Measurements from ENCODE around the gene EREG. TPM values are rescaled to one million over a fixed set of nuclear protein-coding genes. Genes with fewer than 3 reads are reported as not detected.

EREG gene, protein sequence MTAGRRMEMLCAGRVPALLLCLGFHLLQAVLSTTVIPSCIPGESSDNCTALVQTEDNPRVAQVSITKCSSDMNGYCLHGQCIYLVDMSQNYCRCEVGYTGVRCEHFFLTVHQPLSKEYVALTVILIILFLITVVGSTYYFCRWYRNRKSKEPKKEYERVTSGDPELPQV
- total RNA-seq (under 1 TPM; 0.08 to 0.26 (median 0.16) TPM), polyA plus RNA-seq (0.29 TPM)
- long read RNA-seq, donor 1: 0 reads
- long read RNA-seq, donor 2: 0 reads
- long read RNA-seq, donor 3: 0 reads
- long read RNA-seq, donor 4: 0 reads

DNA sequence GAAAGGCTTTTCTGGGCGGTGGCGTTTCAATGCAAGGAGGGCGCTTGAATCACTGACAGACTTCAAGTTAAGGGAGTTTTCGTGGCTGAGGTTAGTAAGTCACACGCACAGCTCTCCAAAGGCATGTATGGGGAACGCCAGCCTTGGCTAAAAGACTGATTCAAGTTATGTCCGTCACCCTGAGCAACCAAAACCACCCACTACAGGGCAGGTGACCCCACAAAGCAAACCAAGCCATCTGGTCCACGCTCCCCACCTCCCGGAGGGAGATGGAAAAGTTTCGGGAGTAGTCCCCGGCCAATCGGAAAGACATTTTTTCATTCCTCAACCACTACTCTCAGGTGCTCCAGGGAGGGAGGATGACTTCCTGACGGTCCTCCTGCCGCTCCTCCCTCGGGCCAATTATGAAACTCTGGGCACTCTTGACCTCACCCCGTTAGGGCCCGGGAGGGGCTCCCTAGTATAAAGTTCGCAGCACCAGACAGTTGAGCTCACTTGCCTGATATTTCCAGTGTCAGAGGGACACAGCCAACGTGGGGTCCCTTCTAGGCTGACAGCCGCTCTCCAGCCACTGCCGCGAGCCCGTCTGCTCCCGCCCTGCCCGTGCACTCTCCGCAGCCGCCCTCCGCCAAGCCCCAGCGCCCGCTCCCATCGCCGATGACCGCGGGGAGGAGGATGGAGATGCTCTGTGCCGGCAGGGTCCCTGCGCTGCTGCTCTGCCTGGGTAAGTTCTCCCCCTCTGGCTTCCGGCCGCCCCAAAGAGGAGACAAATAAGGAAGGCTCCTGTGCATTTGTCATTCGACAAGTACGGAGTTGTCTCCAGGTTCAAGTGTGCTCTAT, at the start of gene EREG:
Gene EREG, plus strand, starts transcription at position 494 of the 840 bp plus-strand sequence. Its CDS starts 164 bp downstream, at position 658.
- intact Hi-C loops (cut with DNase I): no loop called here
- ATAC-seq (peak; percentile 68 to 82), DNase-seq (peak; percentile 15 to 52 (median 37))
- no peaks in the 10 kb centered on the region for H3K9me3 ChIP-seq (ENCODE audit: control insufficient read depth, low read length)
- peaks cover 4% of the 10 kb centered on the region for H3K4me1 ChIP-seq (ENCODE audit: control insufficient read depth, insufficient read depth, low read length)
- no peak within 1 kb of the TSS for H3K27ac ChIP-seq (ENCODE audit: low read length)
- H3K27me3 ChIP-seq (ENCODE audit: control insufficient read depth, insufficient read depth): no peaks in the 10 kb centered on the region
- WGBS: 9% methylated on average over 40 of the region's 40 CpGs
- peak within 1 kb of the TSS; percentile 56 for H3K4me3 ChIP-seq (ENCODE audit: low read length)

DNA sequence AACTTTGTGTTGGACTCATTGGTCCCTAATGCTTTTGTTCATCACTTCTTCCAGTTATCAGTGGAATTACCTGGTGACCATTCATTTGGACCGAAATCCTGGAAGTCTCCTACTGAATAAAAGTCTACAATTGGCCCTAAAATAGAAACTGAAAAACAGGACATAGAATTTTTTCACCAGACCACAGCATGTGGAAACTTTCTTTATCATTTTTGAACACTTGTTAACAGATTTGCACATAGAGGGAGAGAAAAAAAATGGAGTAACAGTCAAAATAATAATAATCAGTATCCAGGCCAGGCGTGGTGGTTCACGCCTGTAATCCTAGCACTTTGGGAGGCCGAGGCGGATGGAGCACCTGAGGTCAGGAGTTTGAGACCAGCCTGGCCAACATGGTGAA, 49.6 kb upstream of the EREG start:
- no peaks in the 10 kb centered on the region for H3K9me3 ChIP-seq (ENCODE audit: control insufficient read depth, low read length)
- intact Hi-C loops (cut with DNase I): loop anchor here in 1 of 4 donors (10.0 kb wide), 1 partner anchor 131 kb away; no protein-coding TSS in a partner anchor
- no peaks in the 10 kb centered on the region for H3K27me3 ChIP-seq (ENCODE audit: control insufficient read depth, insufficient read depth)
- no peak for ATAC-seq
- H3K27ac ChIP-seq (ENCODE audit: low read length): no peak overlapping the region
- DNase-seq: no peak
- no peak overlapping the region for H3K4me3 ChIP-seq (ENCODE audit: low read length)
- no peaks in the 10 kb centered on the region for H3K4me1 ChIP-seq (ENCODE audit: control insufficient read depth, insufficient read depth, low read length)
- WGBS: 83% methylated on average over 5 of the region's 5 CpGs

DNA sequence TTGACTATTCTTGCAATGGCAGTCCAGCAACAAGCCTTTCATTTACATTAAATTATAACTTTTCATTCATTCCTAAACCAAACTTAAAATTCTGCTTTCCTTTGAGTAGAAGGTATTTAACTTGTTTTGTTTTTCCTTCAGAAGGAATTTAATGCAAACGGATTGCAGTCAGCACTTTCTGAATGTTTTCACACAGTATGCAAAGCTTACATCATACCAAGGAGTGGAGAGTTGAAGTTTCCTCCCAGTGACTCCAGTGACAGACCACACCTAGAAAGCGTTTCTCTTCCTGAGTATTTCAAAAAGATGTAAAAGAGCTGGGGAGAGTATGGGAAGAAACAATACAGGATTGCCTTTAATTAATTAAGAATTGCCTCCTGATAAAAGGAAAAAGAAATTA, 48.5 kb upstream of the EREG start:
- Histone ChIP-seq H3K9me3 (ENCODE audit: control insufficient read depth, low read length) (no peaks in the 10 kb centered on the region), H3K4me1 (ENCODE audit: control insufficient read depth, insufficient read depth, low read length) (peaks cover 3% of the 10 kb centered on the region), H3K27ac (ENCODE audit: low read length) (no peak overlapping the region), H3K4me3 (ENCODE audit: low read length) (no peak overlapping the region), H3K27me3 (ENCODE audit: control insufficient read depth, insufficient read depth) (no peaks in the 10 kb centered on the region)
- no peak for ATAC-seq
- WGBS: 42% methylated on average over 2 of the region's 2 CpGs
- intact Hi-C loops (cut with DNase I): loop anchor here in 1 of 4 donors (10.0 kb wide), 1 partner anchor 132 kb away; no protein-coding TSS in a partner anchor
- DNase-seq: no peak

DNA sequence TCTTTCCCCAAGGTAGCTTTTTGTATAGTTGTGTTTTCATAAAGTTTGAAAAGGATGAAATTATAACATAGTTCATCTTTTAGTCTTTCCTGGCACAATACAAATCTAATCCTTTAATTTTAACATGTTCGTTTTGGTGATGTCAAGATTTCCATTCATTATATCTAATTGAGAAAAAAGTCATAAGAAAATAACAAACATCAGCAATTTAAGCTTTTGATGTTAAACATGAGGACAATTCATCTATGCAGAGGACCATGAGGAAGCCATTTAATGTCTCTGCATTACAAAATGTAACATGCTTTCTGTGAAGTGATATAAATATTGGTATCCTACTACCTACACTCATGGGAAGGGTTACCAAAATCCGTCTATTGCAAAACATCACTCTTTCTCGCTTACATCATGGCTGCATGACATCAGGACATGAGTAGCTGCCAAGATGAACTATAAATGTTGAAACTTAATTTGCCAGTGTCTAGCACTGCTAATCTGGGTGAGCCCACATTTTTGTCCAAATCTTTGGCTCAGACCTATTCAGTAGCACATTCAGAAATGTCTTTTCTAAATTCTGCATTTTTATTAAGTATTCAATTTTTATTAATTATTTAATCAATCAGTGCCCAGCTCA, 47.2 kb upstream of the EREG start:
- peaks cover 3% of the 10 kb centered on the region for H3K4me1 ChIP-seq (ENCODE audit: control insufficient read depth, insufficient read depth, low read length)
- no peak overlapping the region for H3K4me3 ChIP-seq (ENCODE audit: low read length)
- H3K9me3 ChIP-seq (ENCODE audit: control insufficient read depth, low read length): no peaks in the 10 kb centered on the region
- intact Hi-C loops (cut with DNase I): loop anchor here in 1 of 4 donors (10.0 kb wide), 1 partner anchor 133 kb away; no protein-coding TSS in a partner anchor
- ATAC-seq (peak; percentile 54 to 55), DNase-seq (no peak)
- H3K27me3 ChIP-seq (ENCODE audit: control insufficient read depth, insufficient read depth): no peaks in the 10 kb centered on the region
- WGBS: 49% methylated on average over 3 of the region's 3 CpGs
- no peak overlapping the region for H3K27ac ChIP-seq (ENCODE audit: low read length)

DNA sequence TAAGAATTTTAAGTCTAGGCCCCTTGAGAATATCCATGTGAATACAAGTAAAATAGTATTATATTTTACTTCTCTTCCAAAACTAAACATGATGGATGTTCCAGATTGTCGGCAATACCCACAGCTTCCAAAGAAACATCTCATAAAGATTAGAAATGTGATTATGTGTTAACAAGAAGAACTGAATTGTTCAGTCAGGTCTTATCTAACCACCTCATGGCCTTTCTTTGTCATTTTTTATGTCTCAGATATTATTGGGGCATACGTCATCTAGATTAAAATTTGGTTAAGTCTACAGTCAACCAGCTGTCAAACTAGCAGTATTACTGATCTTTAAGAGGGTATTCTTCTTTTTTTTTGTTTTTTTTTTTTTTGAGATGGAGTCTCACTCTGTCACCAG, 46.7 kb upstream of the EREG start:
- 54% methylated on average over 2 of the region's 2 CpGs for WGBS
- no peaks in the 10 kb centered on the region for H3K27me3 ChIP-seq (ENCODE audit: control insufficient read depth, insufficient read depth)
- no peak overlapping the region for H3K4me3 ChIP-seq (ENCODE audit: low read length)
- H3K4me1 ChIP-seq (ENCODE audit: control insufficient read depth, insufficient read depth, low read length): peaks cover 3% of the 10 kb centered on the region
- ATAC-seq (no peak), DNase-seq (no peak)
- H3K9me3 ChIP-seq (ENCODE audit: control insufficient read depth, low read length): no peaks in the 10 kb centered on the region
- no peak overlapping the region for H3K27ac ChIP-seq (ENCODE audit: low read length)
- intact Hi-C loops (cut with DNase I): loop anchor here in 1 of 4 donors (10.0 kb wide), 1 partner anchor 133 kb away; no protein-coding TSS in a partner anchor

DNA sequence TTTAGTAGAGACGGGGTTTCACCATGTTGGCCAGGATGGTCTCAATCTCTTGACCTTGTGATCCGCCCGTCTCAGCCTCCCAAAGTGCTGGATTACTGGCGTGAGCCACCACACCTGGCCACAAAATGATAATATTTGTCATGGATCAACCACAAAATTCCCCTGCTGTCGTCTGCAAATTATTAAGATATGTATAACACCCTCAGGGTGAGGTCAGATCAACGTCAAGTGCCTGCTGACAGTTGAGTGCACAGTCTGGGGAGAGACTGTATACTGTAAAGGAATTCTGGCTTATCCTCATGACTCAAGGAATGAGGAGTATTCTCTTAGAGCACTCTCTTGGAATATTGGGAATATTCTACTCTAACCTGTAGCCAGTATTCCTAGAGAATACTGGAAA, 45.5 kb upstream of the EREG start:
- no peaks in the 10 kb centered on the region for H3K27me3 ChIP-seq (ENCODE audit: control insufficient read depth, insufficient read depth)
- intact Hi-C loops (cut with DNase I): loop anchor here in 1 of 4 donors (10.0 kb wide), 1 partner anchor 135 kb away; no protein-coding TSS in a partner anchor
- no peak for ATAC-seq
- no peak overlapping the region for H3K27ac ChIP-seq (ENCODE audit: low read length)
- no peak for DNase-seq
- H3K9me3 ChIP-seq (ENCODE audit: control insufficient read depth, low read length): no peaks in the 10 kb centered on the region
- peaks cover 3% of the 10 kb centered on the region for H3K4me1 ChIP-seq (ENCODE audit: control insufficient read depth, insufficient read depth, low read length)
- H3K4me3 ChIP-seq (ENCODE audit: low read length): no peak overlapping the region
- WGBS: 73% methylated on average over 6 of the region's 6 CpGs

DNA sequence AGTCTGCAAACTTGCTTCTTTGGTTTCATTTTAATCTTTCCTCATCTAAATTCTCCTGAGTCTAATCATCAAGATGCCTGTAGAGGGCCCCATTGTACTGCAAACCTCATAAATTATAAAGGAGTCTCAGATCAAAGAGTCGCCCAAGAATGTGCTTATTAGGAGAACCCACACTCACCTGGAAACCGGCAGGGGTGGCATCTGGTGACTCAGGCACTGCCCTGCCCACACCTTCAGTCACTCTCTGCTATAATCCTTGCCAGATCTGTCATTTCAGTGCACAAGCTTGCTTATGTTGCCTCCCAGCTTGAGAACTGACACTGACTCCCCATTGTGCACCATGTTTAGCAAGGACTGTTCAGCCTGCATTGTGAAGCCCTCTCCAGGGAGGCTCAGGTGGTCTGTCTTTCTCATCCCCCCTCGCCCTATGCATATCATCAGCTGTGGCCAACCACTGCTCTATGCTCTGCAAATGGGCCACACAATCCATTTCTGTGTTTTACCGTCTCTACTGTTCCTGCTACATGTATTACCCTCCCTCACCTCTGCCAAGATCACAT, 44.3 kb upstream of the EREG start:
- Histone ChIP-seq H3K4me3 (ENCODE audit: low read length) (no peak overlapping the region), H3K4me1 (ENCODE audit: control insufficient read depth, insufficient read depth, low read length) (peaks cover 3% of the 10 kb centered on the region), H3K9me3 (ENCODE audit: control insufficient read depth, low read length) (no peaks in the 10 kb centered on the region), H3K27me3 (ENCODE audit: control insufficient read depth, insufficient read depth) (no peaks in the 10 kb centered on the region), H3K27ac (ENCODE audit: low read length) (no peak overlapping the region)
- 43% methylated on average over 4 of the region's 4 CpGs for WGBS
- intact Hi-C loops (cut with DNase I): no loop called here
- DNase-seq: no peak
- ATAC-seq: peak; percentile 41 to 47

DNA sequence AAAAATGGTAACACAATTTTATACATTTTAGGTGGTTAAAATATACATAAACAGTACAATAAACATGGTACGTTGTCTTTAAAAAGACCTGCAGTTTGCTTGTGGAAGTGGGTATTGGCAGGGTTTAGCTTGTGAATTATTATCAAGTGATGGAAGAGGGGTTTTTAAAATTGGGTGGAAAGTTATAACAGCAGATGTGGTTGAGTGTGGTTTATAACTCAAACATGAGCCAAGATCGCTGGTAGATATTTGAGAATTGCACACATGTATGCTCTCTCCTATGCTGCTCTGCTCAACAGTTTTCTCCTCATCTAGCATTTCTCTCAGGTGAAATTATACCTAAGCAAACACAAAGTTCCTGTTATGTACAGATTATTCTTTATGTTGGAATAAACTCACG, 42.6 kb upstream of the EREG start:
- no peaks in the 10 kb centered on the region for H3K9me3 ChIP-seq (ENCODE audit: control insufficient read depth, low read length)
- intact Hi-C loops (cut with DNase I): no loop called here
- no peak overlapping the region for H3K4me3 ChIP-seq (ENCODE audit: low read length)
- DNase-seq: no peak
- peaks cover 3% of the 10 kb centered on the region for H3K4me1 ChIP-seq (ENCODE audit: control insufficient read depth, insufficient read depth, low read length)
- H3K27me3 ChIP-seq (ENCODE audit: control insufficient read depth, insufficient read depth): no peaks in the 10 kb centered on the region
- 83% methylated on average over 3 of the region's 3 CpGs for WGBS
- no peak for ATAC-seq
- H3K27ac ChIP-seq (ENCODE audit: low read length): no peak overlapping the region

DNA sequence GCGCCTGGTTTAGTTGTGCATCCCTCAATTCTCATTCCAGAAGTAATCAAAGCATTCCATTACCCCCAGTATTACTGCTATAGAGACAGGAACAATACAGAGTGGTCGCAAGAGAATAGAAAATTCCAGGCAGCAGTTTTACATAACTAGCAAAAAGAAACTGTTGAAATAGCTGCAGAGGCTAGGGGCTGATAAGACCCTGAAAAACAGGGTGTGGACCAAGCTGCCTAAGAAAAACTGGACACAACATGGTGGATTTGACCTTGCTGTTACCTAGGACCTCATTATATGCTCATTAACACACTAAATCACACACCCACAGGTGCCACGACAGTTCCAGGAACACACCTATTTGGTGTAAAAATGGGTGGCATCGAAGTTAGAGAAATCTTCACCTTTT, 41.3 kb upstream of the EREG start:
- no peak for ATAC-seq
- no peaks in the 10 kb centered on the region for H3K27me3 ChIP-seq (ENCODE audit: control insufficient read depth, insufficient read depth)
- peaks cover 3% of the 10 kb centered on the region for H3K4me1 ChIP-seq (ENCODE audit: control insufficient read depth, insufficient read depth, low read length)

DNA sequence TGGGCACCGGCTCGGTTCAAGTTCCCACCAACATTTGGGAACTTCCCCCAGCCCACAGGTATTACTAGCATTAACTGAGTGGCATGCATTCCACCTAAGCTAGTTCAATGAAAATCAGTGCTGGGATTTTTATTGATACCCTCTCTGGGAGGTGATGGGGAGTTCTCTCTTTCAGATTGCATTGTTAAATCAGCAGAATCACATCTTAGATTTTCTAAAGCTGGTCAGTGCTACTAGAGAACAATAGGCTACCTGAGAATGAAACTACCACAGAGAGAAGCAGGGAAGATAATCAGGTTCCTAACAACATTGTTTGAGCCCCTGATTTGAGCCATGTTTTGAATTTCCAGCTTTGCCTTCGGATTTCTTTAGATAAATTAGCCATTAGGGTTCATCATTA, 40.7 kb upstream of the EREG start:
- 79% methylated on average over 3 of the region's 3 CpGs for WGBS
- Histone ChIP-seq H3K4me3 (ENCODE audit: low read length) (no peak overlapping the region), H3K27ac (ENCODE audit: low read length) (no peak overlapping the region), H3K4me1 (ENCODE audit: control insufficient read depth, insufficient read depth, low read length) (peaks cover 3% of the 10 kb centered on the region), H3K27me3 (ENCODE audit: control insufficient read depth, insufficient read depth) (no peaks in the 10 kb centered on the region), H3K9me3 (ENCODE audit: control insufficient read depth, low read length) (no peaks in the 10 kb centered on the region)
- intact Hi-C loops (cut with DNase I): no loop called here
- DNase-seq (no peak), ATAC-seq (no peak)

More for the DNA sequence above, 41.3 kb upstream of the EREG start:
- H3K27ac ChIP-seq (ENCODE audit: low read length): no peak overlapping the region
- 70% methylated on average over 4 of the region's 4 CpGs for WGBS
- intact Hi-C loops (cut with DNase I): no loop called here
- DNase-seq: no peak
- H3K9me3 ChIP-seq (ENCODE audit: control insufficient read depth, low read length): no peaks in the 10 kb centered on the region
- no peak overlapping the region for H3K4me3 ChIP-seq (ENCODE audit: low read length)

Data from right cardiac atrium (tissue), 5 donors.